GM19468 (cell line): Measurements from ENCODE around the gene WDR88.
"Not testable (repeated sequence)": the region's sequence is repeated elsewhere in the genome, so short reads cannot be mapped to it uniquely, and the experiment has no call there.

Experiments used
- ATAC-seq: cut with Tn5 transposase; IDR thresholded peaks from one replicate; pipeline ENCODE4 v1.9.1; 2021; ENCODE audit warnings: mild to moderate bottlenecking, moderate library complexity, moderate number of reproducible peaks; ENCODE audit not compliant: unreplicated experiment; ENCODE audit errors: extremely low read depth

Gene WDR88

GRCh38 chr19:33125929-33126388 lies 6.0 kb upstream of the WDR88 start:
- ATAC-seq = no peak

DNA sequence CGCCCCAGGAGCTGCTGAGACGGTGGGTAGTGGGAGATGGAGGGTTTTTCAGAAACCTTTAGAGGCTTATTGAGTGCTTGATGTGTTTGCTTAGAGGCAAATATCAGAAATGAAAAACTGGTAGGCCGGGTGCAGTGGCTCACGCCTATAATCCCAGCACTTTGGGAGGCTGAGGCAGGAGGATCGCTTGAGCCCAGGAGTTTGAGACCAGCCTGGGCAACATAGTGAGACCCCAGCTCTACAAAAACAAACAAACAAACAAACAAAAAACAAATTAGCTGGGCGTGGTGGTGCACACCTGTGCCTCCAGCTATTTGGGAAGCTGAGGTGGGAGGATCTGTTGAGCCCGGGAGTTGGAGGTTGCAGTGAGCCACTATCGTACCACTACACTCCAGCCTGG lies 5.2 kb upstream of the WDR88 start:
- not testable (repeated sequence) for ATAC-seq

GRCh38 chr19:33129901-33130300 lies 2.0 kb upstream of the WDR88 start:
- no peak for ATAC-seq

DNA sequence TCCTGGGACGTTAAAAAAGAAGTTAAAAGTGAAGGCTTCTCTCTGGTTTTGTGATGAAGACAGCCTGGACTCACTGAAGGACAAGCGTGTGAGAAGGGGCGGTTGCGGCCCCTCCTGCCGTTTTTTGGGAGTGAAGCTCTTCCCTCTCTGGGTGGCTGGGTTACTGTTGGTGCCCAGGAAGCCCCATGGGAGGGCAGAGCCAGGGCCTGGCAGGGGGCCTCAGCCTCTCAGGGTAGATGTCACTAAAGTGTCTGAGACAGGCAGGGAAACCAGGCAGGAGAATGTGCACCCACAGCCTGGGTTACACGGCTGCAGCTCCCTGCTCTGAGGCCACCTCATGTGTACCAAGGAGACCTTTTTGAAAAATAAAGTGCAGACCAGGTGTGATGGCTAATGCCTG lies 1.5 kb upstream of the WDR88 start:
- no peak for ATAC-seq

- no peak for ATAC-seq
Observed at GRCh38 chr19:33132425-33132824, 511 bp downstream of the WDR88 start.

DNA sequence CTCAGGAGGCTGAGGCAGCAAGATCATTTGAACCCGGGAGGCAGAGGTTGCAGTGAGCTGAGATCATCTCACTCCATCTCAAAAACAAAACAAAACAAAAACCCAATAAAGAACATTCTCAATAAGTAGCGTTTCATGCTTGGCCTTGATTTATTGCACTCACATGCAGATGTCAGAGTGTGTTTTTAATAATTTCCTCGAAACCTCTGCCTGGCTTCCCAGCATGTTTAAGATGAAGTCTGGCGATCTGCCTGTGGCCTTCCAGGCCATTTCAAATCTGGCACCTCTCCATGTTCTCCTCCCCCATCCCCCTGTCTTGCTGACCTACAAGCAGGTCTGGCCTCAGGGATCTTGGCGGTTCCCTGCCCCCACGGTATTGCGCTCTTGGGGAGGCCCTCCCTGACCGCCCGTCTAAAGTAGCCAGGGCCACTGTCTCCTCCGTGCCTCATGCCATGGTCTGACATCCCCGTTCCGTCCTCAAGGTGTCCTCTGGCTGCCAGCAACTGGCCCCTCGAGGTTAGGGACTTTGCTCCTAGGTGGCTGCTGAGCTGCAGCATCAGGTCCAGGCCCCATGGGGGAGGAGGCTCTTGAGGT lies 1.6 kb downstream of the WDR88 start:
- ATAC-seq = no peak

DNA sequence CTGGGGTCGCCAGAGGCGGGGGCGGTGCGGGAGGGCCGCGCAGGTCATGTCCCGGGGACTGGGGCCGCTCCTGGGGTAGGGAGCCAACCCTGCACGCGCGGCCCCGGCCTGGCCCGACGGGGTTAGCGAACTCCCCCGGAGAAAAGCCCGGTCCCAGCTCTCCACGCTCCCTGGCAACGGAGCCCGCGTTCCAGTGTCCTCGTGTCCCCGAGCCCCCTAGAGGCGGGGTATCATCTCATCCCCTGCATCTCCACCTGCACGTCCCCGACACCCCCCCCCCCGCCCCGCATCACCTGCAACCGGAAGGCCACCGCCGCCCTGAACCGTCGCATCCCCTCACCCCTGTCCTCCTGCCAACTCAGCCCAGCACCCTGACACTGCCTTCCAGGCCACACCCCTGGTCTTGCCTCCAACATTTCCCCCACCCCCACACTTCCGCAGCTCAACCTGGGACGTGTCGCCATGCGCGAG lies 2.7 kb downstream of the WDR88 start:
- no peak for ATAC-seq

- ATAC-seq = no peak
Observed at GRCh38 chr19:33139165-33139564, 7.3 kb downstream of the WDR88 start.

- ATAC-seq = peak; percentile 30
Observed at GRCh38 chr19:33143897-33144405, 12.0 kb downstream of the WDR88 start.

- ATAC-seq = no peak
Observed at GRCh38 chr19:33146209-33146608, 14.3 kb downstream of the WDR88 start.

DNA sequence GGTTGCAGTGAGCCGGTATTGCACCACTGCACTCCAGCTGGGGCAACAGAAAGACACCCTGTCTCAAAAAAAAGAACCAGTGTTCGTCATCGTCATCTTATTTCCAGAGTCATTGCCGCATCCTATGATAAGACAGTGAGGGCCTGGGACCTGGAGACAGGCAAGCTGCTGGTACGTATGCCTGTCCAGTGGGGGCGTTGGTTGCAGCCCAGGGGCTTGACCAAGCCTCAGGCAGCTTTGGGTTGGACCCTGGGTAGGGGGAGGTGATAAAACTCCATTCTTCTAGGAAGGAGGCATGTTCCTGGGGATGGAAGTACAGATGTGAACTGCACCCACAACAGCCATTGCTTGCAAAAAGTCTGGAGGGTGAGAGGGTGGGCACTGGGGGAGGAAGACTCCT lies 15.6 kb downstream of the WDR88 start:
- no peak for ATAC-seq

DNA sequence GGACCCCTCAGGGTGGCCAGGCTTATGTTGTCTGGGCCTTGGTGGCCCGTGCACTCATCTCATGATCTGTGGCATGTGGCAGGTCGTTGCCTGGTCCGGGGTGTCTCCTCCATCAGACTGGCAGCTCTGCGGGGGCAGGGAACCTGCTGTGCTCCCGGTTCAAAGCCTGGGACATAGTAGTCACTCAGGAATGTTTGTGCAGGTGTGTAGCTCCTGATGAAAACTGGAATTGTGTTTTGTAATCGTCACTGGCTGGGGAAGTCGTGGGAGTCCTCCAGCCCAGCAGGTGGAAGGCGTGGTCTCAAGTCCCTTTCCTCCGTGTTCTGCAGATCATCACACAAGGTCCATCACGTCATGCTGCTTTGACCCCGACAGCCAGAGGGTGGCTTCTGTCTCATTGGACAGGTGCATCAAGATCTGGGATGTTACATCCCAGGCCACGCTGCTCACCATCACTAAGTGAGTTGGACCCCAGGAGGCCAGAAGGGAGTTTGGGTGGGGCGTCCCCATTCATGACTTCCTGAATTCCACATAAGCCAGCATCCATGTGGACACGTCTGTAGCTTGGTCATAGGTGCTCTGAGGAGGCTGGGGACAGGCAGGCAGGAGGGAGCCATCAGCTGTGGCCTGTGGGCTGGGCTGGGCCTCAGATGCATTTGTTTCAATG lies 19.1 kb downstream of the WDR88 start:
- no peak for ATAC-seq

GRCh38 chr19:33152176-33152575 lies 20.3 kb downstream of the WDR88 start:
- no peak for ATAC-seq

DNA sequence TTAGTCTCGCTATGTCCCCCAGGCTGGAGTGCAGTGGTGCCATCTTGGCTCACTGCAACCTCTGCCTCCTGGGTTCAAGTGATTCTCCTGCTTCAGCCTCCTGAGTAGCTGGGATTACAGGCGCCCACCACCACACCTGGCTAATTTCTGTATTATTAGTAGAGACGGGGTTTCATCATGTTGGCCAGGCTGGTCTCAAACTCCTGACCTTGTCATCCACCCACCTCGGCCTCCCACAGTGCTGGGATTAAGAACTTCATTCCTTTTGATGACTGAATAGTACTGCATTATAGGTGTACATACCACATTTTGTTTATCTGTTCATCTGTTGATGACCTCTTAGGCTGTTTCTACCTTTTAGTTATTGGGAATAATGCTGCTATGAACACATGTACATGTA lies 20.7 kb downstream of the WDR88 start:
- not testable (repeated sequence) for ATAC-seq

GRCh38 chr19:33154313-33154712 lies 22.4 kb downstream of the WDR88 start:
- not testable (repeated sequence) for ATAC-seq

- no peak for ATAC-seq
Observed at GRCh38 chr19:33156334-33156733, 24.4 kb downstream of the WDR88 start.

- ATAC-seq = no peak
Observed at GRCh38 chr19:33157906-33158305, 26.0 kb downstream of the WDR88 start.

DNA sequence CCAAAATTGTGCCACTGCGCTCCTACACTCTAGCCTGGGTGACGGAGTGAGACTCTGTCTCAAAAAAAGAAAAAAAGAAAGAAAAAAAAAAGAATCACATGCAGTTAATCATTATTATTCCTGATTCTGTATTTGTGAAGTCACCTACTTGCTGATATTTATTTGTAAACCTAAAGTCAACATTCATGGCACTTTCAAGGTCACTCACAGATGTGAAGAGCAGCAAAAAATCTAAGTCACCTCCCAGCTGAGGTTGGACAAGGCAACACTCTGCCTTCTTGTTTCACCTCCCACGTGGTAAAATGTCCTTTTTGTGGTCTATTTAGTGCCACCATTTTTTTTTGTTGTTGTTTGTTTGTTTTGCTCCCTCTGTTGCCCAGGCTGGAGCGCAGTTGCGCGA lies 26.5 kb downstream of the WDR88 start:
- ATAC-seq = no peak

GRCh38 chr19:33159149-33159548 lies 27.2 kb downstream of the WDR88 start:
- ATAC-seq = no peak

DNA sequence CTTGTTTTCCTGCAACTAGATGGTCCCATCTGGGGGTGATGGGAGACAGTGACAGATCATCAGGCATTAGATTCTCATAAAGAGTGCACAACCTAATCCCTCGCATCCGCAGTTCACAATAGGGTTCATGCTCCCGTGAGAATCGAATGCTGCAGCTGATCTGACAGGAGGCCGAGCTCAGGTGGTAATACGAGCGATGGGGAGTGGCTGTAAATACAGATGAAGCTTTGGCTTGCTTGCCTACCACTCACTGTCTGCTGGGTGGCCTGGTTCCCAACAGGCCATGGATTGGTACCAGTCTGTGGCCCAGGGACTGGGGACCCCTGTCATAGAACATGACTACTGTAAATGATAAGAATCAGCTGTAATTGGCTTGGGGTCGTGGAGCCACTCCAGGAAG lies 28.0 kb downstream of the WDR88 start:
- ATAC-seq = no peak

DNA sequence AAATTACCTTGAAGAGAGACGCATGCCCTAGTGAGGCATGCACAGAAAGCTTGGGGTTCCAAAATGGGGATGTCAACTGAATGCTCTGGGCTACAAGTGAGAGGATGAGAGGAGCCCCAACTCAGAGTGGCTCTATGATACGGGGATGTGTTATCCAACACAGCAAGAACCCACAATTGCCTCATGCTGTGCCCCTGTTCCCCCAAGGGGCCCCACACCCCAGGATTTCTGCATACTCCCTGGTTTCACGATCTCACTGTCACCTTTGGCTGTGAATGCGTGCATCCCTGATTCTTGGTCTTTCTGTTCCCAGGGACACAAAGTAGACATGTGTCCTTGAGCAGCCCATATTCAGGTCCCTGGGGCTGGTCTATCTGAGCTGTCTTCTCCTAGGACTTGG lies 29.3 kb downstream of the WDR88 start:
- no peak for ATAC-seq

GRCh38 chr19:33163481-33163880 lies 31.6 kb downstream of the WDR88 start:
- no peak for ATAC-seq
